ENCODE results near the gene CFAP68. TPM values are rescaled to one million over a fixed set of nuclear protein-coding genes. Genes with fewer than 3 reads are reported as not detected.

Gene CFAP68
- 9.0 TPM for polyA plus RNA-seq (2013, experiment 1 of 2; ENCODE audit: insufficient read length)
- polyA plus RNA-seq (2013, experiment 2 of 2; ENCODE audit: insufficient read length), result 11.6 TPM

- DNase-seq, result peak; percentile 97
These were observed at the start of gene CFAP68, which contains the start of gene FDXACB1 for GRCh38 chr11:111878849-111879636. Gene CFAP68 (plus strand): TSS chr11:111879541. CDS start chr11:111879561, 20 bp downstream. Gene FDXACB1 (minus strand): TSS chr11:111879165. CDS start chr11:111879132, 33 bp downstream.

GRCh38 chr11:111833524-111833923 lies 45.8 kb upstream of the CFAP68 start:
- DNase-seq, result no peak

GRCh38 chr11:111834432-111835163 lies 44.7 kb upstream of the CFAP68 start:
- no peak for DNase-seq

GRCh38 chr11:111835665-111836064 lies 43.7 kb upstream of the CFAP68 start:
- no peak for DNase-seq

GRCh38 chr11:111836162-111836561 lies 43.2 kb upstream of the CFAP68 start:
- DNase-seq, result no peak

- DNase-seq, result no peak
These were observed 42.6 kb upstream of the CFAP68 start for GRCh38 chr11:111836721-111837120.

- no peak for DNase-seq
These were observed 41.9 kb upstream of the CFAP68 start for GRCh38 chr11:111837366-111837891.

GRCh38 chr11:111838054-111838453 lies 41.3 kb upstream of the CFAP68 start:
- no peak for DNase-seq

- no peak for DNase-seq
These were observed 39.2 kb upstream of the CFAP68 start for GRCh38 chr11:111840143-111840542.

GRCh38 chr11:111841370-111842053 lies 37.8 kb upstream of the CFAP68 start:
- peak; percentile 76 for DNase-seq

- DNase-seq, result no peak
These were observed 35.7 kb upstream of the CFAP68 start for GRCh38 chr11:111843661-111844060.

- no peak for DNase-seq
These were observed 33.9 kb upstream of the CFAP68 start for GRCh38 chr11:111845276-111846028.

- no peak for DNase-seq
These were observed 33.3 kb upstream of the CFAP68 start for GRCh38 chr11:111846063-111846462.

GRCh38 chr11:111846636-111847035 lies 32.7 kb upstream of the CFAP68 start:
- DNase-seq, result peak; percentile 49

GRCh38 chr11:111849631-111850030 lies 29.7 kb upstream of the CFAP68 start:
- no peak for DNase-seq

- no peak for DNase-seq
These were observed 28.3 kb upstream of the CFAP68 start for GRCh38 chr11:111851067-111851466.

GRCh38 chr11:111851636-111852035 lies 27.7 kb upstream of the CFAP68 start:
- no peak for DNase-seq

- no peak for DNase-seq
These were observed 27.2 kb upstream of the CFAP68 start for GRCh38 chr11:111852103-111852502.

GRCh38 chr11:111855506-111855905 lies 23.8 kb upstream of the CFAP68 start:
- no peak for DNase-seq

GRCh38 chr11:111860257-111860656 lies 19.1 kb upstream of the CFAP68 start:
- no peak for DNase-seq

- no peak for DNase-seq
These were observed 9.2 kb upstream of the CFAP68 start for GRCh38 chr11:111870113-111870512.

GRCh38 chr11:111870522-111870885 lies 8.8 kb upstream of the CFAP68 start:
- no peak for DNase-seq

Data from fibroblast of skin of back (primary cell).